Stimulated activated naive CD8-positive, alpha-beta T cell treated with anti-CD3 and anti-CD28 coated beads, Interleukin-15, amount 100 ng/mL, for 72 hours (primary cell): ENCODE data around the gene MTF2.
"Not testable (repeated sequence)": the region's sequence is repeated elsewhere in the genome, so short reads cannot be mapped to it uniquely, and the experiment has no call there.

Experiments
- ATAC-seq: fragments of 150-1000 bp; cut with Tn5 transposase; 2 replicates; pipeline ENCODE4 v1.10.0; 2021; ENCODE audit warnings: mild to moderate bottlenecking, moderate library complexity
- DNase-seq, 2 donors: peaks; one replicate each; pipeline ENCODE4 v3.0.0; 2021 to 2022
- H3K27ac Mint-ChIP-seq, 2 donors: one replicate each; pipeline ENCODE4 v1.8.0; 2022; ENCODE audit warnings: mild to moderate bottlenecking in 2 of 2, mixed read lengths in 2 of 2, moderate library complexity in 2 of 2
- H3K27me3 Mint-ChIP-seq: one replicate; pipeline ENCODE4 v1.8.0; 2022; ENCODE audit warnings: mixed read lengths
- H3K4me1 Mint-ChIP-seq: one replicate; pipeline ENCODE4 v1.8.0; 2022; ENCODE audit warnings: mild to moderate bottlenecking, mixed read lengths
- H3K4me3 Mint-ChIP-seq, 2 donors: one replicate each; pipeline ENCODE4 v1.8.0; 2022; ENCODE audit warnings: mild to moderate bottlenecking in 2 of 2, mixed read lengths in 2 of 2, moderate library complexity in 1 of 2
- H3K9me3 Mint-ChIP-seq, 2 donors: one replicate each; pipeline ENCODE4 v1.8.0; 2022; ENCODE audit warnings: mixed read lengths in 2 of 2

Gene MTF2

DNA sequence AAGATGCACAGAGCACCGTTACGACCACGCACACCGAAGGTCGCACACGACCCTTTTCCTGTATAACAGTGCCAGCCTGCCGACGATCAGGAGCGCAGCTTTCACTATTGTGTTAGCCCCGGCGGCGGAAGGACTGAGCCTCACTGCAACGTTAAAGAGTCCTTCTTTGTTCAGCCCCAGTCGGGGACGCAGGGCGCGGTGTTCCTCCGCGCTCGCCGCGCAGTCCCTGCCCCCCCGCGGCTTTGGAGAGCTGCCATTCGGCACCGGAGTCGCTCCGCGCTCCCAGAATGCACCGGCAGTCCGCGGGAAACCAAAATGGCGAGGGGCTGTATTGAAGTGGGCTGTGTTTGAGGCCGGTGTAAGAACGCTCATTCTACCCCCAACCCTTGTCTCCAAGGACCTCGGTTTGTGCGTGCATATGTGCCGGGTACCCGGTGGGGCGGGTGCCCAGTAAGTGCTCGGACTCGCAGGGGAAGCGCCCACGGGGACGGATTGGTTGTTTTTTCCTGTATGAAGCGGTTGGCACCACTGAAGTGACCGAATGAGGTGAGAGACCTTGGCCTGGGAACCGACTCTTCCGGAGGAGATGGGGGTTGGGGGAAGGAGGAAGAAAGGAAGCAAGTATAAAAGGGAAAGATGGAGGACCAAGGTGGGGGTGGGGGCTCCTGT, at the start of gene MTF2:
TSS of gene MTF2 (plus strand) at position 298 of the 669 bp plus-strand sequence. CDS start at position 542, 244 bp downstream.
- Mint-ChIP-seq H3K9me3 (no peaks in the 10 kb centered on the region), H3K4me3 (peak within 1 kb of the TSS; percentile 92 to 97), H3K27me3 (no peaks in the 10 kb centered on the region), H3K27ac (peak within 1 kb of the TSS; percentile 92 to 96), H3K4me1 (peaks cover 29% of the 10 kb centered on the region)
- ATAC-seq (peak; percentile 95), DNase-seq (peak; percentile 93 to 97)

DNA sequence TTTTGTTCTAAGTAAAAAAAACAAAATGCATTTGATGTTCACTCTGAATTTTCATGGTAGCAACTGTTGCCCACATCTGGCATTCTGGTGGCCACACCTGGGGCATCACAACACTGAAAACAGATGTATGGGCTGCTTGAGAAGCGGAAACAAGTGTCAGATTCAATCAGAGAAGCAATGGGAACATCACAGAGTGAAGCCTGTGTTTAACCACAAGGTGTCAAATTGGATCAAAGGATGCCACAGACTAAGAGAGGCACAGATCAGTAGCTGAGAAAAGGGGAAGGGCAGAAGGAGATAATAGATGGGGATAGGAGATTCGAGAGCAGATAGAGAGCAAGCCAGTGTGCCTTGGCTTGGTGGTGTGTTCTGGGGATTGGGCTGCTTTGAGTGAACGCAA, 49.8 kb upstream of the MTF2 start:
- Mint-ChIP-seq H3K4me3 (peak overlapping the region in 1 of 2 donors; percentile 4), H3K27me3 (no peaks in the 10 kb centered on the region), H3K27ac (no peak overlapping the region), H3K4me1 (peaks cover 28% of the 10 kb centered on the region), H3K9me3 (no peaks in the 10 kb centered on the region)
- ATAC-seq = peak; percentile 87
- DNase-seq = peak in 1 of 2 donors; percentile 16

DNA sequence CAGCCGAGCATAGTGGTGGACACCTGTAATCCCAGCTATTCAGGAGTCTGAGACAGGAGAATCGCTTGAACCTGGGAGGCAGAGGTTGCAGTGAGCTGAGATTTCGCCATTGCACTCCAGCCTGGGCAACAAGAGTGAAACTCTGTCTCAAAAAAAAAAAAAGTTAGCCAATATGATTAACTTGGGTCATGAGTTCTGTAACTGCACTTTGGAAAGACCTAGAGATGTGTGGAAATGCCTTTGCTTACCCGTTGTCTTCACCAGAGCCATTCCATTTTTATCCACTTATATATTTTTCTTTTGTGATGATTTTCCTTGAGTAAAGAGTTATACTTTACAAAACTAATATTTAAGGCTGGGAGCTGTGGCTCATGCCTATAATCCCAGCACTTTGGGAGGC, 48.9 kb upstream of the MTF2 start:
- H3K4me3 Mint-ChIP-seq, ATAC-seq, H3K27me3 Mint-ChIP-seq, DNase-seq, H3K27ac Mint-ChIP-seq, H3K9me3 Mint-ChIP-seq: not testable (repeated sequence)
- peaks cover 28% of the 10 kb centered on the region for H3K4me1 Mint-ChIP-seq

DNA sequence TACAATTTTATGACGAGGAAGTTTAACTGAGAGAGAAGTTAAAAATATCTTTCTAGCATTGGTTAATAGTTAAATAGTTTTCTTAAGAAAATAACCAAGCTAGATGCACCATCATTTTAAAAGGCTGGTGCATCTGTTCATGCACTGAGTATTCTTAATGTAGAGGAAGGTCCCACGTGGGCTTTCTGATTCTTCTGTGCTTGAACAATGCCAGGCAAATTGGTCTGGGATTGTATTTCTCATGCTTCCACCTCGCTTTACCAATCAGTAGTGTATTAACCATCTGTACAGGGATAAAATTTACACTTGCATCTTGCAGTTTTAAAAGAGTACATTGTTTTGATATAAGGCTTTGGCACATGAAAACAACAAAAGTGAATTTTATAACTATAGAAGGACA, 47.4 kb upstream of the MTF2 start:
- no peaks in the 10 kb centered on the region for H3K9me3 Mint-ChIP-seq
- ATAC-seq = no peak
- no peaks in the 10 kb centered on the region for H3K27me3 Mint-ChIP-seq
- H3K27ac Mint-ChIP-seq = no peak overlapping the region
- DNase-seq = no peak
- peaks cover 28% of the 10 kb centered on the region for H3K4me1 Mint-ChIP-seq
- no peak overlapping the region for H3K4me3 Mint-ChIP-seq

DNA sequence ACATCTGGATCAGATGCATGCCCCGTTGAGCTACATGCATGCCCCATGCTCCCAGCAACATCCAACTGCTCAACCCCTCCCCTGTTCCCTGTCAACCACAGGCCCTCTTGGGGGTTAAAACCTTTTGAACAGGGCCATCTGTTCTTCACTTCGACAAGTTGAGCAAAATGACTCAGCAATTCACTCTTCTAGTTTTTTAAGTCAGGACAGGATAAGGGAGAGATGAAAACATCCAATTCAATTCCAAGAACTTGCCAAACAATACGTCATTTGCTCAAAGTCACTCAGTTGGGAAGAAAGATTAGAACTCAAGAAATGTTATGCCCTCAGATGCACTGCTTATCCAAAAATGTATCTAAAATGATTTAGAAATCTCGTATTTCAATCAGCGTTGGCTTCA, 46.1 kb upstream of the MTF2 start:
- peaks cover 36% of the 10 kb centered on the region for H3K4me1 Mint-ChIP-seq
- H3K9me3 Mint-ChIP-seq = no peaks in the 10 kb centered on the region
- ATAC-seq (no peak), DNase-seq (no peak)
- H3K27me3 Mint-ChIP-seq = no peaks in the 10 kb centered on the region
- H3K4me3 Mint-ChIP-seq = no peak overlapping the region
- peak overlapping the region in 1 of 2 donors; percentile 57 for H3K27ac Mint-ChIP-seq

DNA sequence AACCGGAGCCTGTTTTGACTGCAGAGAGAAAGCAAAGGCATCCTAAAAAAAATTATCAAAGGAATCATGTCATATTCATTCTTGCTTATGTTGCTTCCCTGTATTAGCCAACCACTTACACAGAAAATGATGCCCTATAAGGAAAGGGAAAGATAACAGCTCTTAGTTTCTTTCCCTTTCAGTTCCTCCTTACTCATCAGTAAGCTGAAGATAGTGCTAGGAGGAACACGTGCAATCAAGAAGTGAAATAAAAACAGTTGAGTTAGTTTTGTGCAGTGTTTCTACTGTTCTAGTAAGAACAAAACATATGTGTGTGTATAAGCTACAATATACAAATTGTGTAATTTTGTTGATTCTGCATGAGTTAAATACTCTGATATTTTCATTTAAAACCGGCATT, 45.3 kb upstream of the MTF2 start:
- no peak overlapping the region for H3K4me3 Mint-ChIP-seq
- DNase-seq (no peak), ATAC-seq (peak; percentile 62)
- H3K27me3 Mint-ChIP-seq = no peaks in the 10 kb centered on the region
- H3K4me1 Mint-ChIP-seq = peaks cover 37% of the 10 kb centered on the region
- no peaks in the 10 kb centered on the region for H3K9me3 Mint-ChIP-seq
- no peak overlapping the region for H3K27ac Mint-ChIP-seq

DNA sequence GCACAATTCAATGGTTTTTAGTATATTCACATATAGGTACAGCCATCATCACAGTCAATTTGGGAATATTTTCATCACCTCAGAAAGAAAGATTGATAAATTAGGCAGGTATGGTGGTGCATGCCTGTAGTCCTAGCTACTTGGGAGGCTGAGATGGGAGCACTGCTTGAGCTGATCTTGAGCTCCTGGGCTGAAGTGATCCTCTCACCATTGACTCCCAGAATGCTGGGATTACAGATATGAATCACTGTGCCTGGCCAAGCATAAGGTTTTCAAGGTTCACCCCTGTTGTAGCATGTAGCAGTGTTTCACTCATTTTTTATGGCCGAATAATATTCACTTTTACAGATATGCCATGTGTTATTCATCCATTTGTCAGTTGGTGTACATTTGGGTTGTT, 44.7 kb upstream of the MTF2 start:
- Mint-ChIP-seq H3K4me3 (no peak overlapping the region), H3K4me1 (peaks cover 33% of the 10 kb centered on the region), H3K27me3 (no peaks in the 10 kb centered on the region), H3K9me3 (no peaks in the 10 kb centered on the region), H3K27ac (no peak overlapping the region)
- no peak for DNase-seq
- no peak for ATAC-seq

DNA sequence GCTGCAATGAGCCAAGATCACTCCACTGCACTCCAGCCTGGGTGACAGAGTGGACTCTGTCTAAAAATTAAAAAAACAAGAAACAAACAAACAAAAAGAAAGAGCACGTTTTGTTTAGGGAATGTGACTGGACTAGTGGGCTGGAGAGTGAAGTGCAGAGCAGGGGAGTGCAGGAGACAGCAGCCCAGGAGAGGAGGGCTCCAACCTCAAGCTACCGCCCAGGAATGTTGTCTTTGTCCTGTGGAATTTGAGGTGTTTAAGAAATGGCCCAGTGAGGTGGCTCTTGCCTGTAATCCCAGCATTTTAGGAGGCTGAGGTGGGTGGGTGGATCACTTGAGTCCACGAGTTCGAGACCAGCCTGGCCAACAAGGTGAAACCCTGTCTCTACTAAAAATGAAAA, 42.4 kb upstream of the MTF2 start:
- Mint-ChIP-seq H3K27ac (peak overlapping the region in 1 of 2 donors; percentile 27), H3K4me1 (peaks cover 27% of the 10 kb centered on the region), H3K27me3 (no peaks in the 10 kb centered on the region), H3K4me3 (no peak overlapping the region), H3K9me3 (no peaks in the 10 kb centered on the region)
- DNase-seq (no peak), ATAC-seq (no peak)

DNA sequence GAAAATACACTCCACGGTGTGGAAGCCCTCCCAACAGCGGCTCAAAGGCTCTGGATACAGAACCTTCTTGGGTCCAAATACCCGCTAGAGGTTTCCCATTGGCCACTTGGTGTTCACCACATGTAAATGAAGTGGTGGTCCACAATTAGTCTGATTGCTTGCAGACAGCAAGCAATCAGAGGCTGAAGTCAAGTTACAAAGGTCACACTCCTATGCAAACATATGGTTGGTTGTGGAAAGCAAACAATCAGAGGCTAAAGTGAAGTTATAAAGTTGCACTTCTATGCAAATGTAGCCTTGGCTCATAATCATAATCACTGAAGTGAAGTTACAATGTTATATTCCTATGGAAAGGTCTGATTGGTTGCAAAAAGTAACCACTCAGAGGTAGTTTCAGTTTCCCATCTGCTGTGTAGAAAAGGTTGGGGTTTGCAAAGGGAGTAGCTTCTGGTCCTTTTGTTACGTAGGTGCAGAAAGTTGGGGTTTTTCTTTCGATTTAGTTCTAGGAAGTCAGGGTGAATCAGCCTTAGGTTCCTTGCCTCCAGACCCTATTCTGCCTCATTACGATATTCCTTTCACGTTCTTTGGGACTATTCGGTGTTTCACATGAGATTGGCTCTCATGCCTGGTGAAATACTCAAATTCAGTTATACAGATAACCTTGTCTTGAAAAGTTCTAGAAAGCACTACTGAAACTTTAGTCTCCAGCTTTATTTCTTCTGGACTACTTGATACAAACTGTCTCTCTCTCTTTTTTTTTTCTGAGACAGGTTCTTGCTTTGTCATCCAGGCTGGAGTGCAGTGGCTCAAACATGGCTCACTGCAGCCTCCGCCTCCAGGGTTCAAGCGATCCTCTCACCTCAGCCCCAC, 36.7 kb upstream of the MTF2 start:
- ATAC-seq = peak; percentile 97

DNA sequence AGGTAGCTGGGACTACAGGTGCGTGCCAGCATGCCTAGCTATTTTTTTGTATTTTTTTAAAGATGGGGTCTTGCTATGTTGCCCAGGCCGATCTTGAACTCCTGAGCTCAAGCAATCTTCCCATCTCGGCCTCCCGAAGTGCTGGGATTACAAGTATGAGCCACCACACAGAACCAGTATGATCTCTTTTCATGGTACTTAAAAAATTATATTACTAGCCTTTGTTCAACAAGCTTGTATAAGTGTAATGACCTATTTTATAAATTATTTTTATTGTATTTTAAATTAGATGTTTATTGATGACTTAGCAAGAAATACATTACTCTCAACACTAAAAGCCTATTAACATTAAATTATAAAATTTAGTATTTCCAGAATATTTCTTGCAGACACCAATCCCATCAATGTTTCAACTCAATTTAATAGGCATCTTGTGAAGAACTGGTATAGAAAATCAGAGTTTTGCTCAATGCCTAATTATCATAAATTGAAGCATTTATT, 36.0 kb upstream of the MTF2 start:
- Mint-ChIP-seq H3K27ac (peak overlapping the region in 1 of 2 donors; percentile 93), H3K9me3 (no peaks in the 10 kb centered on the region), H3K27me3 (no peaks in the 10 kb centered on the region), H3K4me3 (peak overlapping the region; percentile 66 to 67), H3K4me1 (peaks cover 15% of the 10 kb centered on the region)
- no peak for ATAC-seq
- no peak for DNase-seq

More for the DNA sequence above, 36.7 kb upstream of the MTF2 start:
- H3K27ac Mint-ChIP-seq = peak overlapping the region; percentile 48 to 93
- peak; percentile 29 to 40 for DNase-seq
- H3K9me3 Mint-ChIP-seq = no peaks in the 10 kb centered on the region
- H3K4me1 Mint-ChIP-seq = peaks cover 22% of the 10 kb centered on the region
- H3K4me3 Mint-ChIP-seq = peak overlapping the region; percentile 66 to 67
- no peaks in the 10 kb centered on the region for H3K27me3 Mint-ChIP-seq

DNA sequence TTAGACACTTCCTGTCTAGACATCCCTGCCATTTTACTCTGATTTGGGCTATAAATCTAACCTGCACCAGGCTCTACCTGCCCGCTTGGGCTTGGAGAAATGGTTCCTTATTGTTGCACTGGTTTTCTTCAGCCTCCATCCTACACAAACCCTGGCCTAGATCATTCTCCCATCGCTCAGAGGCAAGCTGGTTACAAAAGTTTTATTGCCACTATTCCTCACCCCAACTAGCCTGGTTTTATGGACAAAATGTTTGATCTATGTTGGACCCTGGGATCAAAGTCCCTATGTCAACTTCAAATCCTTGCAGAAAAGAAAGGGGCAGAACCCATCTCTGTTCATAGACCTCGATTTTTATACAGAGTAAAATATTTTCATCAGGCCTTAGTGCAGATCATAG, 31.5 kb upstream of the MTF2 start:
- H3K4me3 Mint-ChIP-seq = no peak overlapping the region
- ATAC-seq = no peak

DNA sequence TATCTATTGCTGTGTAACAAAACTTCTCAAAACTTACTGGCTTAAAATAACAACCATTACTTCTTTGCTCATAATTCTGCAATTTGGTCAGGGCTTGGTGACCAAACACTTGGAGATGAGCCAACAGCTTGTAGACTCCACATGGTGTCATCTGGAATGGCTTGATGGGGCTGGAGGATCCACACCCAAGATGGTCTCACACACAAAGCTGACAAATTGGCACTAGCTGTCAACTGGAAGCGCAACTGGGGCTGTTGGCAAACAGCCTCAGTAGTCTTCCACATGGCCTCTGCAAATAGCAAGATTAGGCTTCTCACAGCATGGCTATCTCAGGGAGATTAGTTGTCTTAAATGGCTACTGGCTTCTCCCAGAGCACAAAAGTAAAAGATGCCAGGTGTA, 27.1 kb upstream of the MTF2 start:
- ATAC-seq = no peak
- Mint-ChIP-seq H3K4me3 (no peak overlapping the region), H3K4me1 (no peaks in the 10 kb centered on the region), H3K27me3 (no peaks in the 10 kb centered on the region), H3K9me3 (no peaks in the 10 kb centered on the region), H3K27ac (no peak overlapping the region)
- DNase-seq = no peak

More for the DNA sequence above, 31.5 kb upstream of the MTF2 start:
- Mint-ChIP-seq H3K27ac (no peak overlapping the region), H3K4me1 (peaks cover 4% of the 10 kb centered on the region), H3K27me3 (no peaks in the 10 kb centered on the region), H3K9me3 (no peaks in the 10 kb centered on the region)
- DNase-seq = no peak

DNA sequence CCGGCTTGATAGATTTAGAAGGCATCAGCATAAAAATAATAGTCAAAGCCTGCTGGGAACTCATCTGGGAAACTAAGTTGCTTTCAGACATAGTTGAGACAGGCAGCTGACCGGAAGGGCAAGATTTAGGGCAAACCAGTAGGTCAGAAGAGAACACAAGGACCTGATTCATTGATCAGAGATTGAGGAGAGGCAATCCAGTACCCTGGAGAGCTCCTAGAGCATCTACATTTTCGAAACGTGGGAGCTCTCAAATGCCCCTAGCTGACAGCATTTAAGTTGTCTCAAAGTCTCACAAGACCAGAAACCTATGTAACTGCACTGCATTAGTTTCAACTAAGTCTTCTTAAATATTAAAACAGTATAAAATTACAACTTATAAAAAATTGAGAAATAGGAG, 22.9 kb upstream of the MTF2 start:
- no peak for ATAC-seq
- H3K27ac Mint-ChIP-seq = no peak overlapping the region
- no peak for DNase-seq
- peaks cover 4% of the 10 kb centered on the region for H3K27me3 Mint-ChIP-seq
- H3K9me3 Mint-ChIP-seq = no peaks in the 10 kb centered on the region
- no peaks in the 10 kb centered on the region for H3K4me1 Mint-ChIP-seq
- no peak overlapping the region for H3K4me3 Mint-ChIP-seq

DNA sequence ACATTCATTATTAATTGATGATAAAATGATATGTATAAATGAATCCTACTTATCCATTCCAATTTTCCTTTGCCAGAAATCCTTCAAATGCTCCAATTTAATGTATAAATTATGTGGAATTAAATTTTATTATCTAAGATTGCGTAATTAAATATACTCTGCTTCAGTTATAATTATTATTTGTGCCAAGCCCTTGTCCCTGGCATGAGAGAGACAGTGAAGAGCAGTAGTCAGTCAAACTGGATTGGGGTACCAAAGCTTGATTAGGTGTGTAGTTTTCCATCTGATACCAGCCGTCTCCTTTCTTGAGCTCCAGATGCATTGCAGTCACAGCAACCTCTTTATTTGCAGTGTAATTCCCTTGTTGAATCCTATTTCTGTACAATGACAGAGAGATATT, 22.4 kb upstream of the MTF2 start:
- Mint-ChIP-seq H3K9me3 (no peaks in the 10 kb centered on the region), H3K27me3 (peaks cover 9% of the 10 kb centered on the region), H3K4me1 (no peaks in the 10 kb centered on the region), H3K4me3 (no peak overlapping the region), H3K27ac (no peak overlapping the region)
- ATAC-seq (no peak), DNase-seq (no peak)

DNA sequence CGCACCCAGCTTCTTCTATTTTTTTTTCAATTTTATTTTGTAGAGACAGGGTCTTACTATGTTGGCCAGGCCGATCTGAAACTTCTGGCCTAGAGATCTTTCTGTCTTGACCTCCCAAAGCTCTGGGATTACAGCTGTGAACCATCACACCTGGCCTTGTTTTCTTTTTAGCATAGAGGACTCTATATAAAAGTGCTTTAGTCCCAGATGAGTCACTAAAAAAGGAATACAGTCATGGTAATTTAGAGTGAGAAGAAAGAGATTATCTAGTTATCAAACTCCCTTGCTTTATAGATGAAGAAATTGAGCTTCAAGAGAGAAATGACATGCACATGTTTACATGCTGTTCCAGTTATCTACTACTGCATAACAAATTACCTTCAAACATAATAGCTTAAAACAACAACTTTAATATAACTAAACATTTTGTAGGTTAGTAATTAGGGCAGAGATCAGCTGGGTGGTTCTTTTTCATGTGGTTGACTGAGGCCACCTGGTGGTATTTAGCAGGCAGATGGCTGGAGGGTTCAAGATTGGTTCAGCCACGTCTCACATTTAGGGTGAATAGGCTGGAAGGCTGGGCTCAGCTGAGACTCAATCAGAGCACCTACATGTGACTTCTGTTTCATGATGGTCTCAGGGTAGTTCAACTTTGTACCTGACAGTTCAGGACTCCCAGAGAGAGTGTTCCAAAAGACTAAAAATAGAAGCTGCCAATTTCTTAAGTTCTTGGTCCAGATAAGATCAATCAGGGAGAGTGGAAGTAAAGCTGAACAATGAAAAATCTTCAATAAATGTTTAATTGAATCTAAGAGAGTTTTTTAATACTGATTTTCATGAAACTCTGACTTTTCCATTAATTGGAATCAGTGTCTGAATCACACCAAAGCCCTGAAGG, 16.9 kb upstream of the MTF2 start:
- H3K27me3 Mint-ChIP-seq = peaks cover 24% of the 10 kb centered on the region
- DNase-seq = peak; percentile 23 to 49
- H3K27ac Mint-ChIP-seq = no peak overlapping the region
- no peaks in the 10 kb centered on the region for H3K9me3 Mint-ChIP-seq
- no peak overlapping the region for H3K4me3 Mint-ChIP-seq
- no peaks in the 10 kb centered on the region for H3K4me1 Mint-ChIP-seq
- ATAC-seq = peak; percentile 95
